GM19193 (cell line): Measurements from ENCODE around the gene GFM1.

Experiments
- POLR2A ChIP-seq: IDR thresholded peaks from 4 replicates; pipeline ENCODE4 v1.6.1; 2011; ENCODE audit not compliant: insufficient read depth, insufficient read length; ENCODE audit errors: extremely low read depth

GFM1 gene

GRCh38 chr3:158663246-158663645 is 18.9 kb downstream of the GFM1 start:
- TF ChIP-seq POLR2A = no peak

GRCh38 chr3:158663832-158664231 is 19.5 kb downstream of the GFM1 start:
- no peak for TF ChIP-seq POLR2A

GRCh38 chr3:158666416-158666815 is 22.1 kb downstream of the GFM1 start:
- TF ChIP-seq POLR2A = no peak

DNA sequence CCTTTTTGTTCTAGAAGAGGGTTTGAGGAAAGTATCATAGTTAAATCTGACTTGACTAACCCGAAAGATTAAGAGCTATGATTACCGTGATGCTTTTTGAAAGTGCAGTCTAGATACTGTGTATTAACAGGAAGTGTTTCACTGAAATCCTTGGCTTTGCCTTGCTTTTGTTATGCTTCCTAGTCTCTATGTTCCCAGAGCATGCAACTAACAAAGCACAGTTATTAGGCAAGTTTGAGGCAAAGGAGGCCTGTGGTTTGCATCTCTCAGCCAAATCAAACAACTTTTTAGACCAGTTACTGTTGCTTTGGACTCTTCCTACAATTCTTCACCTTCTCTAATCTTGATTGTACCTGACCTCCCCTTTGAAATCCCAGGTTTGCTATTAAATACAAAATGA is 24.2 kb downstream of the GFM1 start:
- TF ChIP-seq POLR2A = no peak

DNA sequence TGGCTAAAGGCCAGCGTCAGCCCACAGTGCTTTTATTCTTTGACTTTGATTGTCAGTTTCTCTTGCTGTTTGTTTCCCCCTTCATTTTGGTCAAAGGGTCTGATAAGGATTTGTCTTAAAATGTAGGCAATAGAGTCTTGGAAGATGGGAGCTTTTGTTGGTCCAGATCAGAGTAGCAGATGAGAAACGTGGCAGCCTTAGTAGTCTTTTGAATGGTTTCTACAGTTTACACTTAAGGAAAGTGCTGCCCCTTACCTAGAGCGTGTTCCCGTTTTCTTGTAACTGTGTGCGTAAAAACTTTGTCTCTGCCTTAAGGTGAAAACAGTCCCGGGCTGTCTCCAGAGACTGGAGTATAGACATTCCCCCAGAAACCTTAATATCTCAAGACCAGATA is 27.5 kb downstream of the GFM1 start:
- no peak for TF ChIP-seq POLR2A

DNA sequence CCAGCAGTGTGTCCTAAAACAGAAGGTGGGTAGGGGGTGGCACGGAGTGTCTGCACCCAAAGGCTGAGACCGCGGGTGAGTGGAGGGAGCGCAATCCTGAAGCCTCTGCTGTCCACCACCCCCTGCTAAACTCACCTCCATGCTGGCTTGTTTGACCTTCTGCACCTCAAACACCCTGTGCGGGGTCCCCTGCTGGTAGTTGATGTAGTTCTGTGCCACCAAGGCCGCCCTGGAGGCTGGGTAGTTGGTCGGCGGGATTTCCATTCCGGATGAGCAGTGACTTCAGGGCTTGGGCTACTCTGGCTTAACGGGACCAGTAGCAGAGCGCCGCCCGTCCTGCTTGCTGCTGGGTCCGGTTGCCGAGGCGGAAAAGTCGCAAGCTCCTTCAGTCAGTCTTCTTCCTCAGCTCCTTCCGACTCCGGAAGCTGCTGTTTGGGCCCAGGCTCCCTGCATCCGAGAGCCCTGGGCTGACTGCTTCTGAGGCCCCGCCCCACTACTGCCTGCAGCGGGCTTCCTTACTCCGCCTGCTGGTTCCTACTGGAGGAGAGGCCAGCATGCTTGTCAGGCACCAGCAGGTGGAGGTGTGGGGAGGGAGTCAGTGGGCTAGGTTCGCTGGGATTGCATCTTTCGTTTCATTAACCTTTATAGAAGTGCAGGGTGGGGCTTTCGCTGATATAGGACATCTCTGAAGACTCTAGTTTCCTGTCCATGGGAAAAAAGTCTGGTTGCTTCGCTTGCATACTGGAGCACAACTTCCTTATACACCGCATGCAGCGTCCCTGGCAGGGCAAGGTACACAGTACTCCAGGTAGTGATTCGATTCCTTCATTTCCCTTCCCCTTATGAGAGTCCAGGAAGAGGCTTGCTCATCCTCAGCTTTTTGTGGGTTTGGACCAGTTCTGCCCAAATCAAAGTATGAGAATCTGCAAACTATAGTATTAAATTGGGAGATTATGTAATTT is 28.2 kb downstream of the GFM1 start, which contains the start of gene LXN:
LXN (minus strand) TSS at position 434 of the 962 bp plus-strand sequence; CDS start at position 264, 170 bp downstream.
- peak; percentile 78 for TF ChIP-seq POLR2A

DNA sequence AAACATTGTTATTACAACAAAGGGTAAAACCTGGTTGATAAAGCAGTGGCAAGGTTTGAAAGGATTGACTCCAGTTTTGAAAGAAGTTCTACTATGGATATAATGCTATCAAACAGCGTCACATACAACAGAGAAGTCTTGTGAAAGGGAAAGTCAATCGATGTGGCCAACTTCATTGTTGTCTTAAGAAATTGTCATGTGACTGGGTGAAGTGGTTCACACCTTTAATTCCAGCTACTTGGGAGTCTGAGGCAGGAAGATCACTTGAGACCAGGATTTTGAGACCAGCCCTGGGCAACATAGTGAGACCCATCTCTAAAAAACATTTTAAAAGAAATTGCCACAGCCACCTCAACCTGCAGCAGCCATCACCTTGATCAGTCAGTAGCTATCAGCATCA is 34.4 kb downstream of the GFM1 start:
- no peak for TF ChIP-seq POLR2A

- no peak for TF ChIP-seq POLR2A
Measured at GRCh38 chr3:158679547-158680000, 35.2 kb downstream of the GFM1 start.

DNA sequence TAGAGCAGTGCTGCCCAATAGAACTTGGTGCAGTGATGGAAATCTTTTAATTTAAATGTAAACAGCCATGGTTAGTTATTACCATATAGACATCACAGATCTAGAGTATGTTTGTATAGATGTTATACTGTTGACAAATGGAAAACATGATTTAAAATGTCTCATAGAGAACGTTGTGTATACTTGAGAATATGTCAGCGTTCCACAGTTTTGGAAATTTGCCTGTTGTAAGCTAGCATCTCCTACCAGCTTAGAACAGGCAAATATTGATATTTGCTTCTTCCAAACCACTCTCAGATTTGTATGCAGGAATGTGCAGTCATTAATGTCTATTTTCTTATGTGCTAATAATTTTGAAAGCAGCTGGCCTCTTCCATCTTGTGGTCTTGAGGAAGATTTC is 36.5 kb downstream of the GFM1 start:
- TF ChIP-seq POLR2A = no peak

DNA sequence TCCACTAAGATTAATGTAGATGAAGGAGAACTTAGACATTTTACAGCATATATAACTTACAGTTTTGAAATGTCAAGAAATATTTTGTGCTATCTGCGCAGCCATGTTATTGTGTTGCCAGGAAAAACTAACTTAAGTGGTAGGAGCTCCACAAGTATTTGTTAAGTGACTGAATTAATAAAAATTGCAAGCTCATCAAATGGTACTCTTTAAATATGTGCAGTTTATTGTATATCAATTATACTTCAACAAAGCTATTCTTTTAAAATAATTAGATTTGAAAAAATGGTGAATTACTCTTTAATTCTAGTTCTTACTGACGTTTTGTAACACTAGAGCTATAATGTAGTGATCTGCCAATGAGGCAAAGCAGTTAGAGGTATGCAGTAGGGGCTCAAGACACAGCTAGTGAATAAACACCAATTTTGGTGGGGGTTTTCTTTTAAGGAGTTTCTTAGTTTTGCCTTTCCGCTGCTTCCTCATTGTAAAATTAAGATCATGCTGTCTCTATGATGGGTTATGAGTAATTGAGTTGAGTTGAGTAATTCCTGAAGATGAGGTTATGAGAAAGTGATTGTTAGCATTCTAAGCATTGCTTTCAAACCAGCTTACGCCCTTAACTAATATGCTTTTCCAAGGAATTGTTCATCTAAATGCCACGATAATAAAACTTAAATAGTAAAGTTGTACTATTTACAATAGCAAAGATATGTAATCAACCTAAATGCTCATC is 39.1 kb downstream of the GFM1 start:
- no peak for TF ChIP-seq POLR2A

DNA sequence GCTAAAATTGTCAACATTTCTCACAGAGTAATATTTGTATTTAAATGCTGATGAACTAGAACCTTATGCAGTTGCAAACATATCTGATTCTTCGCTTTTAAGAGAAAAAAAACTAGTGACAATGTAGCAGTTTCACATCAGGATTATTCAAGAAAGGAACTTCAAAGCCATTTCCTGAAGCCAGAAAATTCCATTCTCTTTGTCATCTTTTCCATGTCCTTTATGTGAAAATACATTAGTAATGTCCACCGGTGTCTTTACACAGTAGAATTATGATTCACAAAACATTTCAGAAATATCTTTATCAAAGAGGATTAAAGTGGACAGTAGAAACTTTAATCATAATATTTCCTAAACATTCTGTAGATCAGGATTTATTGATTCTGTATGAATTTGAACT is 40.8 kb downstream of the GFM1 start:
- no peak for TF ChIP-seq POLR2A

GRCh38 chr3:158696618-158697017 is 52.3 kb downstream of the GFM1 start:
- TF ChIP-seq POLR2A = no peak

- no peak for TF ChIP-seq POLR2A
Measured at GRCh38 chr3:158700559-158700958, 56.2 kb downstream of the GFM1 start.

DNA sequence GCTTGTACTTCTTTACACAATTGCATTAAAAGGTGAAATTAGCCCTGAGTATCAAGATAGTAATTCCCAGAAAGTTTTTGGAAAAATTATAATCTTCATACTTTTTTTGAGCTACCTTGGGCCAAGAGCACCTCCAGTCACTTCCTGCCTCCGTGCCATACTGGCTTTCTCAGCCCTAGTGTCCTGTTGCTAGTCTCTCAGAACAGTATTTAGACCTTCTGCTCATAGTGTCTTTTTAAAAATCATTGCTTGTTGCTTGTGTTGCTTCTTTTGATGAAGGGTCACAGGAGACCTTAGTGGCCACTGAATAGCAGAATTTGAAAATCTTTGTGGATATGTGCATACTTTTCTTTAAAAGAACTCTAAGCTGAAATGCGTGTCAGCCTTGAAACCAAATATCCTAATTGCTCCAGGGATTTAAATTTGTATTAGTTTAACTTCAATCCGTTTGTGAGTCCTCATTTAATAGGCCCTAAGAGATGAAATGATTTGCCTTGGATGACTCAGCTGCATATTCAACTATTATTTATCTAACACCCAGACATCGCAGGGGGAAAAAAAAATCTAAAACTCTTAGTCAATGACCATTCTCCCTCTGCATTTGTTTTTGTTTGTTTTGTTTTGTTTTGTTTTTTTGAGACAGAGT is 57.2 kb downstream of the GFM1 start:
- no peak for TF ChIP-seq POLR2A
